HG03432 (cell line): ENCODE data around the gene DDI1.
"Not testable (repeated sequence)": the region's sequence is repeated elsewhere in the genome, so short reads cannot be mapped to it uniquely, and the experiment has no call there.

Experiments used
- ATAC-seq: cut with Tn5 transposase; IDR thresholded peaks from one replicate; pipeline ENCODE4 v1.9.1; 2021; ENCODE audit warnings: mild to moderate bottlenecking, moderate library complexity; ENCODE audit not compliant: unreplicated experiment

Gene DDI1

GRCh38 chr11:104036995-104037394 is 555 bp downstream of the DDI1 start:
- no peak for ATAC-seq

GRCh38 chr11:104041792-104042191 is 5.4 kb downstream of the DDI1 start:
- no peak for ATAC-seq

- ATAC-seq, result no peak
Measured at GRCh38 chr11:104043142-104043541, 6.7 kb downstream of the DDI1 start.

GRCh38 chr11:104043678-104044239 is 7.3 kb downstream of the DDI1 start:
- no peak for ATAC-seq

- no peak for ATAC-seq
Measured at GRCh38 chr11:104046331-104046730, 9.9 kb downstream of the DDI1 start.

GRCh38 chr11:104046858-104047257 is 10.4 kb downstream of the DDI1 start:
- ATAC-seq, result not testable (repeated sequence)

GRCh38 chr11:104049116-104049515 is 12.7 kb downstream of the DDI1 start:
- no peak for ATAC-seq

- ATAC-seq, result no peak
Measured at GRCh38 chr11:104051778-104052177, 15.3 kb downstream of the DDI1 start.

- ATAC-seq, result no peak
Measured at GRCh38 chr11:104053743-104054478, 17.5 kb downstream of the DDI1 start.

- ATAC-seq, result no peak
Measured at GRCh38 chr11:104054911-104055529, 18.6 kb downstream of the DDI1 start.

- no peak for ATAC-seq
Measured at GRCh38 chr11:104055596-104055995, 19.2 kb downstream of the DDI1 start.

- no peak for ATAC-seq
Measured at GRCh38 chr11:104057908-104058307, 21.5 kb downstream of the DDI1 start.

GRCh38 chr11:104058680-104059079 is 22.2 kb downstream of the DDI1 start:
- no peak for ATAC-seq

- no peak for ATAC-seq
Measured at GRCh38 chr11:104060004-104060794, 23.8 kb downstream of the DDI1 start.

GRCh38 chr11:104060820-104061219 is 24.4 kb downstream of the DDI1 start:
- peak; percentile 70 for ATAC-seq

- no peak for ATAC-seq
Measured at GRCh38 chr11:104061853-104062521, 25.5 kb downstream of the DDI1 start.

GRCh38 chr11:104064034-104064630 is 27.7 kb downstream of the DDI1 start:
- ATAC-seq, result no peak

GRCh38 chr11:104067534-104067933 is 31.1 kb downstream of the DDI1 start:
- ATAC-seq, result no peak

GRCh38 chr11:104073950-104074705 is 37.7 kb downstream of the DDI1 start:
- peak; percentile 94 for ATAC-seq

GRCh38 chr11:104075091-104075490 is 38.7 kb downstream of the DDI1 start:
- ATAC-seq, result no peak
